Gastrocnemius medialis (tissue), 4 donors: ENCODE measurements around the gene NID1.

Experiments
- CTCF ChIP-seq, 5 experiments: fragments of 450-650 bp in 3 of 5; fragments of 200-600 bp in 2 of 5; sonication (generic) in 2 of 5; IDR thresholded peaks in 4 of 5; conservative IDR thresholded peaks in 1 of 5; 1 replicate in 4 of 5; 2 replicates in 1 of 5; pipeline ENCODE4 v1.5.1; 2016 to 2019; ENCODE audit warnings: antibody characterized with exemption in 5 of 5, mild to moderate bottlenecking in 3 of 5, moderate library complexity in 3 of 5
- POLR2A ChIP-seq, 2 donors: fragments of 450-650 bp; IDR thresholded peaks; one replicate each; pipeline ENCODE4 v1.6.1; 2017; ENCODE audit warnings: antibody characterized with exemption in 2 of 2, mild to moderate bottlenecking in 2 of 2, moderate library complexity in 2 of 2

GRCh38 chr1:236090741-236091147 lies 25.9 kb upstream of the NID1 start:
- TF ChIP-seq CTCF (IDR thresholded peaks at IDR 0.05 in 4 of 5, conservative IDR thresholded peaks at IDR 0.05 in 1 of 5) (no peak), POLR2A (IDR thresholded peaks at IDR 0.05) (no peak)
